Suprapubic skin (tissue), 4 donors: ENCODE measurements around the gene TAS2R40.

Source experiments
- EP300 ChIP-seq: sonication (generic); formaldehyde crosslinking; IDR thresholded peaks from one replicate; pipeline ENCODE4 v1.6.1; 2017; ENCODE audit warnings: antibody characterized with exemption
- POLR2AphosphoS5 ChIP-seq, 3 donors: sonication (generic); formaldehyde crosslinking; IDR thresholded peaks; one replicate each; pipeline ENCODE4 v1.6.1; 2017; ENCODE audit warnings: antibody characterized with exemption in 3 of 3
- TF ChIP-seq, protein P1 (sequence below), 2 donors: fragments of 200-600 bp in 1 of 2; fragments of 450-650 bp in 1 of 2; sonication (generic) in 1 of 2; IDR thresholded peaks; one replicate each; pipeline ENCODE4 v1.5.1; 2016 to 2019; ENCODE audit warnings: antibody characterized with exemption in 2 of 2, mild to moderate bottlenecking in 1 of 2, moderate library complexity in 1 of 2

DNA sequence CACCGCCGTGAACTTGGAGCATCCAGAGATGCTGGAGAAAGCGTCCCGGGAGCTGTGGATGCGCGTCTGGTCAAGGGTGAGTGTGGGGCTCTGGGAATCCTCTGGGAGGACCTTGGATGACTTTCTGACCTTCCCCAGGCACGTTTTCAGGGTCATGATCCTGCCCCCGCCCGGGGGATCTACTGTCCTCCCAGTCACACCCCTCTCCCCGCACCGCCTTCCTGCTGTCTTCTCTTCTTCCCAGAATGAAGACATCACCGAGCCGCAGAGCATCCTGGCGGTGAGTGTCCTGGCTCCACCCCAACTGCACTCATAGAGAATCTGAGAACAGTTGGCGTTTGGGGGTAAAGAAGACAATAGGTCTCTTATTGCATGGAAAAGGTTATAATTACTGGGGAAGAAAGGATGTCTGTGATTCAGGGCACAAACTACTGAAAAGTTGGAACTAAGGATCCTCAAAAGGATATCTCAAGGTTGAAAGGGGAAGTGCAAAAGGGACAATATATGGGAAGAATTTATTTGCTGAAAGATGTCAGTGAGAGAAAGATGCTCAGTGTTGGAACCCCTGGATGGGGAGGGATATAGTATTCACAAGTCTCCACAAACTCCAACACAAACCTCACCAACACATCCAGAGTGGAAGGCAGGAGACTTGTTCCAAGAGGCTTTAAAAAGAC lies 43.3 kb downstream of the TAS2R40 start:
- TF ChIP-seq POLR2AphosphoS5 (IDR thresholded peaks at IDR 0.05) = no peak
- TF ChIP-seq, protein P1, sequence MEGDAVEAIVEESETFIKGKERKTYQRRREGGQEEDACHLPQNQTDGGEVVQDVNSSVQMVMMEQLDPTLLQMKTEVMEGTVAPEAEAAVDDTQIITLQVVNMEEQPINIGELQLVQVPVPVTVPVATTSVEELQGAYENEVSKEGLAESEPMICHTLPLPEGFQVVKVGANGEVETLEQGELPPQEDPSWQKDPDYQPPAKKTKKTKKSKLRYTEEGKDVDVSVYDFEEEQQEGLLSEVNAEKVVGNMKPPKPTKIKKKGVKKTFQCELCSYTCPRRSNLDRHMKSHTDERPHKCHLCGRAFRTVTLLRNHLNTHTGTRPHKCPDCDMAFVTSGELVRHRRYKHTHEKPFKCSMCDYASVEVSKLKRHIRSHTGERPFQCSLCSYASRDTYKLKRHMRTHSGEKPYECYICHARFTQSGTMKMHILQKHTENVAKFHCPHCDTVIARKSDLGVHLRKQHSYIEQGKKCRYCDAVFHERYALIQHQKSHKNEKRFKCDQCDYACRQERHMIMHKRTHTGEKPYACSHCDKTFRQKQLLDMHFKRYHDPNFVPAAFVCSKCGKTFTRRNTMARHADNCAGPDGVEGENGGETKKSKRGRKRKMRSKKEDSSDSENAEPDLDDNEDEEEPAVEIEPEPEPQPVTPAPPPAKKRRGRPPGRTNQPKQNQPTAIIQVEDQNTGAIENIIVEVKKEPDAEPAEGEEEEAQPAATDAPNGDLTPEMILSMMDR (IDR thresholded peaks at IDR 0.05) = no peak
- TF ChIP-seq EP300 = no peak
